Thyroid gland (tissue), 4 donors: Measurements from ENCODE around the gene PDP2.

ENCODE experiments used
- CTCF ChIP-seq, 6 experiments: fragments of 200-600 bp in 3 of 6; fragments of 450-650 bp in 3 of 6; sonication (generic) in 3 of 6; IDR thresholded peaks; one replicate each; pipeline ENCODE4 v1.5.1; 2016 to 2019; ENCODE audit warnings: antibody characterized with exemption in 6 of 6, mild to moderate bottlenecking in 2 of 6, inconsistent platforms in 1 of 6, moderate library complexity in 1 of 6
- POLR2A ChIP-seq, 2 donors: fragments of 450-650 bp; IDR thresholded peaks; one replicate each; pipeline ENCODE4 v1.6.1; 2017; ENCODE audit warnings: antibody characterized with exemption in 2 of 2, mild to moderate bottlenecking in 2 of 2, moderate library complexity in 1 of 2

GRCh38 chr16:66832661-66833305, 47.5 kb upstream of the PDP2 start:
- no peak for TF ChIP-seq CTCF (IDR thresholded peaks at IDR 0.05)
- no peak for TF ChIP-seq POLR2A (IDR thresholded peaks at IDR 0.05)
